ENCODE measurements around the gene UBE2N.

Gene UBE2N

DNA sequence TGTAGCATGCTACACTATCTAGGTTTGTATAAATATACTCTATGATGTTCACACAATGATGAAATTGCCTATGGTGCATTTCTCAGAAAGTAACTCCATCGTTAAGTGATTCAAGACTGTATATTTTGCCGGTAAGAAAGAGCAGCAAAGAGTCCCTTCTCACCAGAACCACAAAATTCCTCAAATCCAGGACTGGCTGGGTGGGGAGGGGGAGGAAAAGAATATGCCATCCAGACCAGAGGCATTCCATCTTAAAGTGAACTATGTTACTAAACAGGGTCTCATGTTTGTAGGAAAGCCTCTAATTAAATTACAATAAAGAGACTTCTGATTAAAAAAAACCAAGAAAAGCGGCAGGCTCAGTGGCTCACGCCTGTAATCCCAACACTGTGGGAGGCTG is 11.5 kb downstream of the UBE2N start:
- no peak for DNase-seq (ENCODE audit: low spot score)
- Histone ChIP-seq H3K27ac (no peak overlapping the region), H3K4me3 (no peak overlapping the region)
- no peak for TF ChIP-seq CTCF (IDR thresholded peaks at IDR 0.05)

GRCh38 chr12:93429852-93430251 is 11.9 kb downstream of the UBE2N start:
- Histone ChIP-seq H3K27ac (no peak overlapping the region), H3K4me3 (no peak overlapping the region)
- no peak for TF ChIP-seq CTCF (IDR thresholded peaks at IDR 0.05)
- no peak for DNase-seq (ENCODE audit: low spot score)

- no peak for TF ChIP-seq CTCF (IDR thresholded peaks at IDR 0.05)
- DNase-seq (ENCODE audit: low spot score) = no peak
- H3K4me3 ChIP-seq = no peak overlapping the region
- no peak overlapping the region for H3K27ac ChIP-seq
These were observed 12.3 kb downstream of the UBE2N start for GRCh38 chr12:93429448-93429847.

GRCh38 chr12:93427779-93428564 is 13.8 kb downstream of the UBE2N start:
- DNase-seq (ENCODE audit: low spot score) = no peak
- Histone ChIP-seq H3K4me3 (no peak overlapping the region), H3K27ac (peak overlapping the region in 1 of 2 donors; percentile 31)
- TF ChIP-seq CTCF (IDR thresholded peaks at IDR 0.05) = no peak

DNA sequence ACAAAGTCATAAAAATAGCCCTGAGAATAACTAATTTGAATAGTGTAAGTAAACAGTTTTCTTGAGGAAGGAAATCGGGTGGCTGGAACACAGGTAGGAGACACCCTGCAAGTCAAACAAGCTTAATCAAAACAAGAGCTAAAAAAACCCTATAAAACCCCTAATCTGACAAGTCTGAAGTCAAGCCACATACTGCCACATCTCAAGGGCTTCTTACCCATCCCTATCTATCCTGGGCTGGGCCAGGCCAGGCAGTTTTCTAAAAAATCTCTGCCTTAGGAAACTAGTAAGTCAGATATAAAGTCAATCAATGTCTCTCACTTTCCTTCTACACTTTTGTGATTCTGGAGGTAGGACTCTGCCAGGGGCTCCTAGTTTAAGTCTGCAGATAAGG is 15.3 kb downstream of the UBE2N start:
- no peak overlapping the region for H3K27ac ChIP-seq
- TF ChIP-seq CTCF (IDR thresholded peaks at IDR 0.05) = no peak
- DNase-seq (ENCODE audit: low spot score) = no peak
- H3K4me3 ChIP-seq = no peak overlapping the region

DNA sequence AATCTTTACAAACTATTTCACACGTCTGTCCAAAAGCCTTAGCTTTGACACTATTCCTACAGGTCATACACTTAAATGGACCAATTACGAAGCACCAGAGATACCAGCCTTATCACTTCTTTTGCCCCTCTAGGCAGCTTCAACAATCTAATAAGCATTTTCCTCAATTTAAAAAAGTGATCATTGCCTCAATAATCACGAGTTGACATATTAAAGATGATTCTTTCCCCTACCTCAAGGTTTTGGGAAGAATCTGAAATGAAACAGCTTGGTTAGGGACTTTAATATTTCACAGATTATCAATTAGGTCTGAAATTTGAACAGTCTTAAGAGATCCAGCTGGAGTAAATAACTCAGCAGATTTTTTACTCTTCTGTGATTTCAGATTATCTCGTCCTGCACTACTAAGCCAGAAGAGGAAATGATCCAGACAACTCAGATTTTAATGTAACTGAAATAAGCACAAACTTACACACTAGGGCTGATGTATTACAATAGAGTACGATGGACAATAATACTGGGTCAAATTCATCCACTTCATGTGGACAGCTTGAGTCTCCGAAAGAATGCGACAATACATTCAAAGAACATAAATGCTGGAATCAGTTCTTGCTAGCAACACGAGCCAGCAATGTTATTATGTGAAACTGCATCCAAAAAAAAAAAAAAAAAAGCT is 15.9 kb downstream of the UBE2N start:
- Histone ChIP-seq H3K27ac (peak overlapping the region in 1 of 2 donors; percentile 34), H3K4me3 (peak overlapping the region; percentile 17)
- DNase-seq (ENCODE audit: low spot score) = no peak

More for the DNA sequence above, 15.9 kb downstream of the UBE2N start:
- TF ChIP-seq CTCF (IDR thresholded peaks at IDR 0.05) = no peak

Measured in coronary artery (tissue), 2 donors.